ENCODE measurements around the gene CLEC2L. TPM values are rescaled to one million over a fixed set of nuclear protein-coding genes. Genes with fewer than 3 reads are reported as not detected.

CLEC2L gene
- polyA plus RNA-seq, 1 donor (not counting 4 experiments of a cell fraction or from before 2014, with no cell fraction given), result not detected

DNA sequence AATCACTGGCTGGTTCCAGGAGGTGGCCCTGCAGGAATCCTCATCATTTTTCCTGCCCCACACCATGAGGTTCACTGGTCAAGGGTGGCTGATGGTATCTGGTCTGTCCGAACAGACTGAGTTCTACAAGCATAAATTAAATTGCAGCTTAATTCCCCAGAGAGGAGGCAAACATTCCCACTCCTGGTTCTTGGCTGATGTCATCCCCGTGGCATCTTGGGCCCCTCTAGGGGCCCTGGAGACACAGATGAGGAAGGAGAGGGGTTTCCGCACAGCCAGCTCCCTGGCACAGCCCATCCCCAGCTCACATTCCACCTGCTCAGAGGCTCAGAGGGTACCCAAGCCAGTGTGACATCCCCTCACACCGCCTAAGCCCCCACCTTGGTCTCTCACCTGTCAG, 34.7 kb upstream of the CLEC2L start:
- DNase-seq (ENCODE audit: low read depth, low spot score) (no peak), FAIRE-seq (no peak)
- dilution Hi-C loops (cut with MboI; ENCODE audit: extremely low pct_ligation_motif_present, low sequenced_read_pairs), result no loop called here
- H3K4me3 ChIP-seq (ENCODE audit: control insufficient read depth in 2 of 3, extremely low read depth in 1 of 3, insufficient read depth in 2 of 3, low read depth in 1 of 3, low read length in 3 of 3), result no peak overlapping the region
- TF ChIP-seq EZH2 (IDR thresholded peaks at IDR 0.05; ENCODE audit: low read length), result no peak
- TF ChIP-seq, protein P1, sequence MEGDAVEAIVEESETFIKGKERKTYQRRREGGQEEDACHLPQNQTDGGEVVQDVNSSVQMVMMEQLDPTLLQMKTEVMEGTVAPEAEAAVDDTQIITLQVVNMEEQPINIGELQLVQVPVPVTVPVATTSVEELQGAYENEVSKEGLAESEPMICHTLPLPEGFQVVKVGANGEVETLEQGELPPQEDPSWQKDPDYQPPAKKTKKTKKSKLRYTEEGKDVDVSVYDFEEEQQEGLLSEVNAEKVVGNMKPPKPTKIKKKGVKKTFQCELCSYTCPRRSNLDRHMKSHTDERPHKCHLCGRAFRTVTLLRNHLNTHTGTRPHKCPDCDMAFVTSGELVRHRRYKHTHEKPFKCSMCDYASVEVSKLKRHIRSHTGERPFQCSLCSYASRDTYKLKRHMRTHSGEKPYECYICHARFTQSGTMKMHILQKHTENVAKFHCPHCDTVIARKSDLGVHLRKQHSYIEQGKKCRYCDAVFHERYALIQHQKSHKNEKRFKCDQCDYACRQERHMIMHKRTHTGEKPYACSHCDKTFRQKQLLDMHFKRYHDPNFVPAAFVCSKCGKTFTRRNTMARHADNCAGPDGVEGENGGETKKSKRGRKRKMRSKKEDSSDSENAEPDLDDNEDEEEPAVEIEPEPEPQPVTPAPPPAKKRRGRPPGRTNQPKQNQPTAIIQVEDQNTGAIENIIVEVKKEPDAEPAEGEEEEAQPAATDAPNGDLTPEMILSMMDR (optimal IDR thresholded peaks at IDR 0.05 in 1 of 3, IDR thresholded peaks at IDR 0.05 in 1 of 3, conservative IDR thresholded peaks at IDR 0.05 in 1 of 3; ENCODE audit: extremely low read depth in 1 of 3, insufficient read depth in 2 of 3, low read length in 3 of 3), result no peak
- no peaks in the 10 kb centered on the region for H3K79me2 ChIP-seq (ENCODE audit: control insufficient read depth, insufficient read depth, low read length)
- H3K27ac ChIP-seq (ENCODE audit: control insufficient read depth, insufficient read depth, low read length), result no peak overlapping the region
- H3K4me1 ChIP-seq (ENCODE audit: control insufficient read depth, extremely low read depth, insufficient read depth, low read length), result no peaks in the 10 kb centered on the region
- H3K4me2 ChIP-seq (ENCODE audit: control insufficient read depth, extremely low read depth, insufficient read depth, low read depth, low read length), result no peak overlapping the region
- H3K36me3 ChIP-seq (ENCODE audit: control insufficient read depth in 2 of 2, extremely low read depth in 1 of 2, insufficient read depth in 2 of 2, low read length in 2 of 2), result no peaks in the 10 kb centered on the region
- H3K27me3 ChIP-seq (ENCODE audit: control insufficient read depth, extremely low read depth, insufficient read depth, low read length), result no peaks in the 10 kb centered on the region
- H2AFZ ChIP-seq (ENCODE audit: control insufficient read depth, low read length), result no peak overlapping the region
- no peaks in the 10 kb centered on the region for H3K9me1 ChIP-seq (ENCODE audit: control insufficient read depth, extremely low read depth, insufficient read depth, low read length)
- H3K9me3 ChIP-seq (ENCODE audit: control insufficient read depth, low read depth, low read length), result no peaks in the 10 kb centered on the region
- no peaks in the 10 kb centered on the region for H4K20me1 ChIP-seq (ENCODE audit: control insufficient read depth, extremely low read depth, insufficient read depth, low read length)
- H3K9ac ChIP-seq (ENCODE audit: control insufficient read depth, extremely low read depth, insufficient read depth, low read length), result no peak overlapping the region

DNA sequence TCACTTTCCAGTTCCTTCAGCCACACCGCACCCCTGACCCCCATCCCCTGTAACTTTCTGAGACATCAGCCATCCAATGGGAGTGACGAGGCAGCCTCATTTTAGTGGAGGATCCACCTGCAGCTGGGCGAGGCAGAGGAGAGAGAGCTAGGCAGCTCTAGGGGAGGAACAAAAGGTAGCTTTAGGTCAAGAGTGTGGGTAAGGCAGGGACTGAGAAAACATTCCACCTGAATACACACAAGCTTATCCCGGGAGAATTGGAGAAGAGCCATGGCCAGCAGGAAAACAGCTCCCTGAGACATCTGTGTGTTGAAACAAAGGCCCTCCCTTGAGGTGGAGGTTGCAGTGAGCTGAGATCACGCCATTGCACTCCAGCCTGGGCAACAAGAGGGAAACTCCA, 33.4 kb upstream of the CLEC2L start:
- Histone ChIP-seq H3K79me2 (ENCODE audit: control insufficient read depth, insufficient read depth, low read length) (no peaks in the 10 kb centered on the region), H3K27ac (ENCODE audit: control insufficient read depth, insufficient read depth, low read length) (no peak overlapping the region), H3K27me3 (ENCODE audit: control insufficient read depth, extremely low read depth, insufficient read depth, low read length) (peaks cover 5% of the 10 kb centered on the region), H3K36me3 (ENCODE audit: control insufficient read depth in 2 of 2, extremely low read depth in 1 of 2, insufficient read depth in 2 of 2, low read length in 2 of 2) (no peaks in the 10 kb centered on the region), H3K9ac (ENCODE audit: control insufficient read depth, extremely low read depth, insufficient read depth, low read length) (no peak overlapping the region), H3K9me1 (ENCODE audit: control insufficient read depth, extremely low read depth, insufficient read depth, low read length) (no peaks in the 10 kb centered on the region), H3K9me3 (ENCODE audit: control insufficient read depth, low read depth, low read length) (no peaks in the 10 kb centered on the region), H3K4me1 (ENCODE audit: control insufficient read depth, extremely low read depth, insufficient read depth, low read length) (no peaks in the 10 kb centered on the region), H3K4me3 (ENCODE audit: control insufficient read depth in 2 of 3, extremely low read depth in 1 of 3, insufficient read depth in 2 of 3, low read depth in 1 of 3, low read length in 3 of 3) (no peak overlapping the region), H3K4me2 (ENCODE audit: control insufficient read depth, extremely low read depth, insufficient read depth, low read depth, low read length) (no peak overlapping the region), H4K20me1 (ENCODE audit: control insufficient read depth, extremely low read depth, insufficient read depth, low read length) (no peaks in the 10 kb centered on the region), H2AFZ (ENCODE audit: control insufficient read depth, low read length) (no peak overlapping the region)
- TF ChIP-seq, protein P1 (optimal IDR thresholded peaks at IDR 0.05 in 1 of 3, IDR thresholded peaks at IDR 0.05 in 1 of 3, conservative IDR thresholded peaks at IDR 0.05 in 1 of 3; ENCODE audit: extremely low read depth in 1 of 3, insufficient read depth in 2 of 3, low read length in 3 of 3), result no peak
- TF ChIP-seq EZH2 (IDR thresholded peaks at IDR 0.05; ENCODE audit: low read length), result no peak
- DNase-seq (ENCODE audit: low read depth, low spot score), result no peak
- FAIRE-seq, result no peak
- dilution Hi-C loops (cut with MboI; ENCODE audit: extremely low pct_ligation_motif_present, low sequenced_read_pairs), result loop anchor here (10.0 kb wide), 1 partner anchor 75 kb away; no protein-coding TSS in a partner anchor

Measured in keratinocyte (primary cell).